HG03039 (cell line): ENCODE measurements around the gene OR5H14.
"Not testable (repeated sequence)": the region's sequence is repeated elsewhere in the genome, so short reads cannot be mapped to it uniquely, and the experiment has no call there.

ENCODE experiments used
- ATAC-seq: cut with Tn5 transposase; IDR thresholded peaks from one replicate; pipeline ENCODE4 v1.9.1; 2021; ENCODE audit warnings: mild to moderate bottlenecking, moderate library complexity; ENCODE audit not compliant: unreplicated experiment

The OR5H14 gene

GRCh38 chr3:98196293-98196692, 49.0 kb downstream of the OR5H14 start:
- ATAC-seq: not testable (repeated sequence)

- ATAC-seq: no peak
These were observed 51.7 kb downstream of the OR5H14 start for GRCh38 chr3:98199020-98199419.
